Astrocyte of the cerebellum (primary cell): ENCODE results near the gene THAP4.

Experiments used
- DNase-seq: peaks from one replicate; pipeline ENCODE4 v3.0.0-alpha.2; 2011; ENCODE audit warnings: low read depth
- H3K4me3 ChIP-seq: 2 replicates; pipeline ENCODE4 v1.5.1; 2011; ENCODE audit warnings: mild to moderate bottlenecking, low read depth, low read length, moderate library complexity
- CTCF ChIP-seq: IDR thresholded peaks from 2 replicates; pipeline ENCODE4 v1.5.1; 2012; ENCODE audit warnings: low read length, low read depth, moderate library complexity, mild to moderate bottlenecking; ENCODE audit errors: missing control alignments
- in situ Hi-C: cut with HindIII; loops from 2 replicates; pipeline ENCODE4 v1.10.0; 2017; ENCODE audit warnings: low sequenced_read_pairs

THAP4 gene

GRCh38 chr2:241545106-241545505 is 91.9 kb downstream of the THAP4 start:
- DNase-seq: peak; percentile 39
- no peak for TF ChIP-seq CTCF
- no peak overlapping the region for H3K4me3 ChIP-seq
- in situ Hi-C loops: no loop called here

- TF ChIP-seq CTCF: no peak
- in situ Hi-C loops: no loop called here
- H3K4me3 ChIP-seq: no peak overlapping the region
- DNase-seq: no peak
Measured at GRCh38 chr2:241542278-241542605, 94.7 kb downstream of the THAP4 start.

GRCh38 chr2:241541564-241542277 is 95.2 kb downstream of the THAP4 start:
- H3K4me3 ChIP-seq: peak overlapping the region; percentile 31
- DNase-seq: no peak
- in situ Hi-C loops: no loop called here
- TF ChIP-seq CTCF: no peak

GRCh38 chr2:241540771-241541561 is 96.0 kb downstream of the THAP4 start:
- no peak for DNase-seq

GRCh38 chr2:241540401-241540770 is 96.6 kb downstream of the THAP4 start:
- no peak overlapping the region for H3K4me3 ChIP-seq
- in situ Hi-C loops: no loop called here
- DNase-seq: no peak
- TF ChIP-seq CTCF: no peak

More at GRCh38 chr2:241540771-241541561, 96.0 kb downstream of the THAP4 start:
- peak overlapping the region; percentile 31 for H3K4me3 ChIP-seq
- in situ Hi-C loops: no loop called here
- no peak for TF ChIP-seq CTCF

- H3K4me3 ChIP-seq: no peak overlapping the region
- no peak for TF ChIP-seq CTCF
- in situ Hi-C loops: no loop called here
- DNase-seq: no peak
Measured at GRCh38 chr2:241539616-241540374, 97.2 kb downstream of the THAP4 start.
